GM23338 (cell line): ENCODE data around the gene PAQR4. TPM values are rescaled to one million over a fixed set of nuclear protein-coding genes. Genes with fewer than 3 reads are reported as not detected.

Experiments used
- ATAC-seq: fragments of 200-7000 bp; cut with Tn5 transposase; 3 replicates; pipeline ENCODE4 v1.9.1; 2020
- DNase-seq: peaks from one replicate; pipeline ENCODE4 v3.0.0-alpha.2; 2015; ENCODE audit warnings: low spot score
- H2AFZ ChIP-seq: fragments of 200-600 bp; sonication (generic); 2 replicates; pipeline ENCODE4 v1.8.0; 2016; ENCODE audit warnings: antibody characterized with exemption, mild to moderate bottlenecking, moderate library complexity
- H3F3A ChIP-seq: fragments of 200-600 bp; sonication (generic); replicated peaks from 2 replicates; pipeline ENCODE4 v1.8.0; 2017; ENCODE audit warnings: antibody characterized with exemption, mixed run types, low read depth
- H3K27ac ChIP-seq: fragments of 200-600 bp; sonication (generic); 2 replicates; pipeline ENCODE4 v1.6.1; 2016; ENCODE audit warnings: low read depth
- H3K27me3 ChIP-seq: fragments of 200-600 bp; sonication (generic); 2 replicates; pipeline ENCODE4 v1.8.0; 2016; ENCODE audit warnings: mild to moderate bottlenecking, mixed run types, moderate library complexity; ENCODE audit not compliant: insufficient read depth
- H3K36me3 ChIP-seq: fragments of 200-600 bp; sonication (generic); 2 replicates; pipeline ENCODE4 v1.8.0; 2016; ENCODE audit warnings: mild to moderate bottlenecking; ENCODE audit not compliant: insufficient read depth
- H3K4me1 ChIP-seq: fragments of 200-600 bp; sonication (generic); 2 replicates; pipeline ENCODE4 v1.8.0; 2016; ENCODE audit warnings: mild to moderate bottlenecking, moderate library complexity; ENCODE audit not compliant: insufficient read depth
- H3K4me2 ChIP-seq: fragments of 200-600 bp; sonication (generic); 2 replicates; pipeline ENCODE4 v1.7.1; 2017; ENCODE audit warnings: mixed run types
- H3K4me3 ChIP-seq: fragments of 200-600 bp; sonication (generic); 2 replicates; pipeline ENCODE4 v1.6.1; 2016; ENCODE audit warnings: mixed run types
- H3K79me2 ChIP-seq: fragments of 200-600 bp; sonication (generic); replicated peaks from 2 replicates; pipeline ENCODE4 v1.8.0; 2017; ENCODE audit warnings: mild to moderate bottlenecking; ENCODE audit not compliant: insufficient read depth
- H3K9me2 ChIP-seq: fragments of 200-600 bp; sonication (generic); 2 replicates; pipeline ENCODE4 v1.8.0; 2017; ENCODE audit not compliant: insufficient read depth
- H4K20me1 ChIP-seq: fragments of 200-600 bp; sonication (generic); replicated peaks from 2 replicates; pipeline ENCODE4 v1.8.0; 2017; ENCODE audit warnings: mild to moderate bottlenecking; ENCODE audit not compliant: insufficient read depth
- H3K27ac Mint-ChIP-seq: 2 replicates; pipeline ENCODE4 v1.8.0; 2020; ENCODE audit warnings: inconsistent platforms, mild to moderate bottlenecking, moderate library complexity, mixed read lengths
- H3K27me3 Mint-ChIP-seq: 3 replicates; pipeline ENCODE4 v1.8.0; 2022; ENCODE audit warnings: low read depth, mild to moderate bottlenecking, moderate library complexity, mixed read lengths, inconsistent platforms; ENCODE audit not compliant: insufficient read depth, poor library complexity
- H3K36me3 Mint-ChIP-seq: 3 replicates; pipeline ENCODE4 v1.8.0; 2021; ENCODE audit warnings: low read depth, mild to moderate bottlenecking, inconsistent platforms, moderate library complexity, mixed read lengths
- H3K4me1 Mint-ChIP-seq: 3 replicates; pipeline ENCODE4 v1.8.0; 2020; ENCODE audit warnings: mild to moderate bottlenecking, inconsistent platforms, mixed read lengths
- H3K4me3 Mint-ChIP-seq: 3 replicates; pipeline ENCODE4 v1.8.0; 2021; ENCODE audit warnings: moderate library complexity, mild to moderate bottlenecking, inconsistent platforms, mixed read lengths
- H3K9me3 Mint-ChIP-seq: 3 replicates; pipeline ENCODE4 v1.8.0; 2020; ENCODE audit warnings: moderate library complexity, mild to moderate bottlenecking, inconsistent platforms, mixed read lengths
- CREB1 ChIP-seq: fragments of 250-450 bp; sonication (Bioruptor Pico); IDR thresholded peaks from 2 replicates; pipeline ENCODE4 v1.5.0; 2020; ENCODE audit warnings: low read depth, mild to moderate bottlenecking, moderate library complexity
- CTCF ChIP-seq, 2 experiments: fragments of 200-600 bp in 1 of 2; sonication (generic) in 1 of 2; conservative IDR thresholded peaks; 2 replicates each; pipeline versions ENCODE4 v1.5.1 to v1.6.1; 2016 to 2017; ENCODE audit warnings: antibody characterized with exemption in 2 of 2, low read depth in 2 of 2, mild to moderate bottlenecking in 2 of 2, moderate library complexity in 1 of 2
- ETS1 ChIP-seq: IDR thresholded peaks from 2 replicates; pipeline ENCODE4 v1.6.1; 2016; ENCODE audit warnings: antibody characterized with exemption
- EZH2 ChIP-seq: fragments of 200-600 bp; sonication (generic); IDR thresholded peaks from one replicate; pipeline ENCODE4 v1.8.0; 2017; ENCODE audit warnings: antibody characterized with exemption, mild to moderate bottlenecking, low read depth; ENCODE audit not compliant: unreplicated experiment
- EZH2phosphoT487 ChIP-seq: fragments of 200-600 bp; sonication (generic); IDR thresholded peaks from one replicate; pipeline ENCODE4 v1.8.1; 2018; ENCODE audit warnings: antibody characterized with exemption; ENCODE audit not compliant: unreplicated experiment
- POLR2AphosphoS5 ChIP-seq: IDR thresholded peaks from 2 replicates; pipeline ENCODE4 v1.6.1; 2016; ENCODE audit warnings: antibody characterized with exemption, low read depth
- ZNF462 ChIP-seq: fragments of 250-450 bp; sonication (Bioruptor Pico); IDR thresholded peaks from 2 replicates; pipeline ENCODE4 v1.5.0; 2020; ENCODE audit warnings: mild to moderate bottlenecking, moderate library complexity
- polyA plus RNA-seq: library from polyadenylated mRNA; unstranded; fragments of >200 nt; fragmentation: Nextera tagmentation; extraction: Ambion mirVana; gene quantifications from 2 replicates; pipeline ENCODE4 v1.2.1, GENCODE V29; 2016
- total RNA-seq: library from RNA; depleted of rRNA; stranded (reverse); fragments of >200 nt; shearing (Covaris generic); gene quantifications from 2 replicates; pipeline ENCODE4 v1.2.3, GENCODE V29; 2014

The PAQR4 gene
- total and polyA plus RNA-seq, 2 experiments from 2014 or later = 7.0 to 29.3 TPM

DNA sequence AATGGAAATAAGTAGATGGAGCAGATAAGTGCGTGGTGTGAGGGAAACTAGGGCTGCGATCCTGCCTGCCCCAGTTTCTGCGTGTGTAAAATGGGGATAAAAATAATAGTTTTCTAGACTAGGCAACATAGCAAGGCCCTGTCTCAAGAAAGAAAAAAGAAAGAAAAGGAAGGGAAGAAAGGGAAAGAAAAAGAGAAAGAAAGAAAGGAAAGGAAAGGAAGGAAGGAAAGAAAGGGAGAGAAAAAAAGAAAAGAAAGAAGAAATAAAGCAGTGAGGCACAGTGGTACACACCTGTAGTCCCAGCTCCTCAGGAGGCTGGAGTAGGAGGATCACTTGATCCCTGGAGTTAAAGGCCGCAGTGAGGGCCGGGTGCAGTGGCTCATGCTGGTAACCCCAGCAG is 13.3 kb downstream of the PAQR4 start (continued):
- TF ChIP-seq ZNF462 (CRISPR knock-in tag) = no peak
- no peak for TF ChIP-seq EZH2
- no peak for TF ChIP-seq CTCF (conservative IDR thresholded peaks at IDR 0.05; ENCODE audit: low read depth in 2 of 2)
- no peak for TF ChIP-seq EZH2phosphoT487
- no peak for TF ChIP-seq CREB1
- TF ChIP-seq ETS1 = no peak
- TF ChIP-seq POLR2AphosphoS5 = no peak

DNA sequence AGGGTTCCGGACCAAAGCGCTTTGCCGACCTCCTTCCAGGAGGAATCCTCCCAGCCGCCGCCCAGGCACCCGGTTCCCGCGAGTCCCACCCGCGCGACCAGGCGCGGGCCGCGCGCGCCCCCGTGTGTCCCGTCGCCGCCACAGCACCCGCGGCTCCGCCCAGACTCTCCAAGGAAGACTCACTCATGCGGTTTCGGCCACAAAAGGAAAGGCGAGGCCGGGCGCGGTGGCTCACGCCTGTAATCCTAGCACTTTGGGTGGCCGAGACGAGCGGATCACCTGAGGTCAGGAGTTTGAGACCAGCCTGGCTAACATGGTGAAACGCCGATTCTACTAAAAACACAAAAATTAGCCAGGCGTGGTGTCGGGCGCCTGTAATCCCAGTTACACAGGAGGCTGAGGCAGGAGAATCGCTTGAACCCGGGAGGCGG is 14.6 kb downstream of the PAQR4 start:
- peaks cover 3% of the 10 kb centered on the region; the same call in 1 of the 3 replicates for H3K36me3 Mint-ChIP-seq
- peak overlapping the region; percentile 95 for H2AFZ ChIP-seq
- H3K27me3 ChIP-seq = no peaks in the 10 kb centered on the region
- H3K36me3 ChIP-seq = no peaks in the 10 kb centered on the region
- peaks cover 13% of the 10 kb centered on the region for H3K79me2 ChIP-seq
- DNase-seq (peak; percentile 89), ATAC-seq (peak; percentile 20)
- no peak overlapping the region; the same call in 1 of the 2 replicates for H3K4me3 ChIP-seq
- no peaks in the 10 kb centered on the region for H3K9me2 ChIP-seq
- peaks cover 19% of the 10 kb centered on the region for H3F3A ChIP-seq
- peaks cover 28% of the 10 kb centered on the region for H3K4me1 Mint-ChIP-seq
- H4K20me1 ChIP-seq = no peaks in the 10 kb centered on the region
- peaks cover 2% of the 10 kb centered on the region; the same call in 2 of the 3 replicates for H3K9me3 Mint-ChIP-seq
- no peak overlapping the region for H3K4me3 Mint-ChIP-seq
- H3K4me1 ChIP-seq = peaks cover 22% of the 10 kb centered on the region
- H3K27ac ChIP-seq = no peak overlapping the region
- H3K4me2 ChIP-seq = no peak overlapping the region
- no peak overlapping the region for H3K27ac Mint-ChIP-seq
- peaks cover 12% of the 10 kb centered on the region for H3K27me3 Mint-ChIP-seq
- no peak for TF ChIP-seq ZNF462 (CRISPR knock-in tag)
